ENCODE measurements around the gene PSG11.
"Not testable (repeated sequence)": the region's sequence is repeated elsewhere in the genome, so short reads cannot be mapped to it uniquely, and the experiment has no call there.

The PSG11 gene

DNA sequence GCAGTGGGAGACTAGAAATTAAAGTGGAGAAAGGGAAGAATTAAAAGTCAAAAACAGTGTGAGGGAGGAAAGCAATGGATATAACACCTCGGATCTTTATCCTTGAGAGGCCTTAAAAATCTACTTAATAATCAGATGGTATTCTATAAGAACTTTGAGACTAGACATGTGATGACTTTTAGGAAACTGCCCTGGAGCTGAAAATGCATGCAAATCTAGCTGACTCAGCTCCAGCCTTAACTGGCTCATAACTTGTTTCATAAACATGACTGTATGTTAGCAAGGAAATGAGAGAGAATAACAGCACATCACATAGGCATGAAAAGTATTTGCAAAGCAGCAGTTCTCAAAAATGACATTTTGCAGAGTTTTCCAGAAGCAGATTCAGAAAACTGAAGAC is 38.1 kb downstream of the PSG11 start:
- DNase-seq (ENCODE audit: low read depth) = not testable (repeated sequence)

DNA sequence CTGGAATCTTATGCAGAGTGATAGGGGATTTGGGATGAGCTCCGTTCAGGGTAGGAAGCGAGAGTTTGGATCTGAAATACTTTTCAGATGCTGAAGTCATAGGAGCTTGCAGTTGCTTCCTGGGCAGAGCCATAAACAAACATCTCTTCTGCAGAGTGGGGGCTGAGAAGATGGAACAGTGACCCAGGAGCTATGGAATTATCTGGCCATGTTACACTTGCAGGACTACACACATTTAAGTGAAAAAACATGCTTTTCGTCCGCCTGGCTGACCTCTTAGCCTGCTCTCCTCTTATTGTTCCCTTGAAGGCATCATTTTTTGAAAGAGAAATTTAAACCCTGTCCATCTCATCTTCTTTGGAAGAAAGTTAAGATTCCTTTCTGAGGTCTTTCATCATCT is 40.7 kb downstream of the PSG11 start:
- DNase-seq (ENCODE audit: low read depth) = no peak

DNA sequence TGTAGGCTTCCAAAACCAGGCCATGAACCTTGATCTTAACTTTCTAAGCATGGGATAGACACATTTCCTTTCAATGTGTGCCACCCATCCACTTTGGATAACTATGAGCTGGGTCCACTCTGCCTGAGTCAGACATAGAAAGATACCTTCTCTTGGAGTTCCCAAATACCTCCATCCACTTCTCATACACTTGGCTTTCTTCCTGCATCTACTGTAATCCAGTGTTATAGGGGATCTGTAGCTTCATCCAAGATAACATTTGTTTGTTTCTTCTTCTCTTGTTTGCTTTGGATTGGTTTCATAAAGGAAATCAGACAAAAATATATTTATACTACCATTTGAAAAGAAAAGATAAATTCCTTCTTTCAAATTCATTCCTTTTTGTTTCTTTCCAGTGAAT is 44.2 kb downstream of the PSG11 start:
- not testable (repeated sequence) for DNase-seq (ENCODE audit: low read depth)

DNA sequence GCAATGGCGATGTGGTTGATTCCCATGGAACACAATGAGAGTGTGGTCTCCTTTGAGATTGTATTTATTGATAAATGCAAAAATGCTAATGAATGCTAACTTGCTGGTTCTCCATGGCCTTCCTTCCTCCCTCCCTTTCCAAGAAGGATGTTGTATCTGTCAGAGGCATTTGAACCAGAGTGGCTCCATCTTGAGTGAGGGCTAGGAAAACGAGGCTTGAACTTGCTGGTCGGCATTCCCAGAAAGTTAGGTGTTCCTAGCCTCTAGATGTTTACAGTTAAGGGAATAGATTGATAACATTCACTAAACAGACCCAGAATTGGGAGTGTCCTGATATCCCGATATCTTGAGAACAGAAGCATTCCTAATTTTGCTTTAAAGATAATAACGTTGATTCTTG is 54.8 kb downstream of the PSG11 start:
- not testable (repeated sequence) for DNase-seq (ENCODE audit: low read depth)

DNA sequence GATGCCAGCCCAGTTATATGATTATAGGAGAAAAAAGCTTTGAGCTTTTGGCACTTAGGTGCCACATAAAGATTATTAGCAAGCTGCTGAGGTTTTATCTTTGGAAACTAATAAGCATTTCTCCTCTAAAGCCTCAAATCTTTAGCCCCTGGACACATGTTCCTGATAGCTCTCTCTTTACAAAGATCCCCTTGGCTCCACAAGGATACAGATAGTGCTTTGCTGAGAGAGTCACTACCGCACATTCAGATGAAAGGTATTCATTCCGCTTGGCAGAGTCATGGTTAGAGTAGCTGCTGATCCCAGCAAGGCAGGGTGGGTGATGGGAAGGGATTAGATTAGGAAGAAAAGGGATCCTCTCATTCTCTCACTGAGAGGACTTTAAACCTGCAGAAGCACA is 61.1 kb downstream of the PSG11 start:
- DNase-seq (ENCODE audit: low read depth) = peak; percentile 47

DNA sequence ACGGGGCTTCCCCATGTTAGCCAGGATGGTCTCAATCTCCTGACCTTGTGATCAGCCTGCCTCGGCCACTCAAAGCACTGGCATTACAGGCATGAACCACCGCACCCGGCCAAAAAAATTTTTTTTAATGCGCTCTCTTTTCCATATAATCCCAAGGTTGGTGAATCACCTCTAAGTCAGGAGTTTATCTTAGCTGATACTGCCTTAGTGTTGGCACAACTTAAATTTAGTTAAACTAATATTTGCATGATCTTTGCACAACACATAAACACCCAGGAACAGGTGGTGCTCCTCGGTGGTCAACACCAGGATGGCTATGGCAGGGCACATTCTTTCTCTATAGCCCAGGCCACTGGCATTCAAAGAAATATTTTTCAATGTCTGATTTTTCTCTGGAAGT is 65.2 kb downstream of the PSG11 start:
- no peak for DNase-seq (ENCODE audit: low read depth)
